Gastroesophageal sphincter (tissue), 3 donors: ENCODE results near the gene PTRH1.

Experiments
- CTCF ChIP-seq, 4 experiments: fragments of 200-600 bp in 2 of 4; fragments of 450-650 bp in 2 of 4; sonication (generic) in 1 of 4; IDR thresholded peaks; one replicate each; pipeline ENCODE4 v1.5.1; 2017 to 2019; ENCODE audit warnings: antibody characterized with exemption in 4 of 4, mild to moderate bottlenecking in 2 of 4, moderate library complexity in 2 of 4
- POLR2A ChIP-seq, 2 donors: fragments of 450-650 bp; IDR thresholded peaks; one replicate each; pipeline ENCODE4 v1.6.1; 2017; ENCODE audit warnings: antibody characterized with exemption in 2 of 2, mild to moderate bottlenecking in 2 of 2, moderate library complexity in 1 of 2

- TF ChIP-seq POLR2A (IDR thresholded peaks at IDR 0.05) (no peak), CTCF (IDR thresholded peaks at IDR 0.05) (no peak)
These were observed 36.0 kb downstream of the PTRH1 start for GRCh38 chr9:127679506-127679905.
